Kasumi-1 (cell line): ENCODE measurements around the gene ACER3.
A peak's percentile ranks its signal among the peaks of the same experiment; 100 is the strongest.
"Not testable (repeated sequence)": the region's sequence is repeated elsewhere in the genome, so short reads cannot be mapped to it uniquely, and the experiment has no call there.

Source experiments
- DNase-seq, 2 experiments: peaks; one replicate each; lab custom pipeline; 2025; lab: John Stamatoyannopoulos, UW

Gene ACER3

GRCh38 chr11:76860539-76861475 is at the start of gene ACER3:
TSS of gene ACER3 (plus strand) at chr11:76860918. CDS start at chr11:76860977, 59 bp downstream.
- DNase-seq = peak; percentile 72 to 74

- no peak for DNase-seq
Observed at GRCh38 chr11:76811259-76811658, 49.5 kb upstream of the ACER3 start.

GRCh38 chr11:76814414-76814813 is 46.3 kb upstream of the ACER3 start:
- no peak for DNase-seq

GRCh38 chr11:76815678-76816077 is 45.0 kb upstream of the ACER3 start:
- DNase-seq = not testable (repeated sequence)

GRCh38 chr11:76820184-76820566 is 40.5 kb upstream of the ACER3 start:
- no peak for DNase-seq

GRCh38 chr11:76821396-76821795 is 39.3 kb upstream of the ACER3 start:
- not testable (repeated sequence) for DNase-seq

- no peak for DNase-seq
Observed at GRCh38 chr11:76822406-76822805, 38.3 kb upstream of the ACER3 start.

GRCh38 chr11:76823481-76824028 is 37.2 kb upstream of the ACER3 start:
- DNase-seq = peak; percentile 31 to 46

- no peak for DNase-seq
Observed at GRCh38 chr11:76824083-76824939, 36.4 kb upstream of the ACER3 start.

- DNase-seq = no peak
Observed at GRCh38 chr11:76824980-76825725, 35.6 kb upstream of the ACER3 start.

GRCh38 chr11:76825726-76826396 is 34.9 kb upstream of the ACER3 start:
- no peak for DNase-seq

GRCh38 chr11:76826508-76826907 is 34.2 kb upstream of the ACER3 start:
- DNase-seq = not testable (repeated sequence)

- not testable (repeated sequence) for DNase-seq
Observed at GRCh38 chr11:76827005-76827404, 33.7 kb upstream of the ACER3 start.

- no peak for DNase-seq
Observed at GRCh38 chr11:76830639-76831327, 29.9 kb upstream of the ACER3 start.

- DNase-seq = no peak
Observed at GRCh38 chr11:76831686-76832310, 28.9 kb upstream of the ACER3 start.

GRCh38 chr11:76832361-76832760 is 28.4 kb upstream of the ACER3 start:
- DNase-seq = no peak

- no peak for DNase-seq
Observed at GRCh38 chr11:76834151-76834550, 26.6 kb upstream of the ACER3 start.

- no peak for DNase-seq
Observed at GRCh38 chr11:76835036-76835435, 25.7 kb upstream of the ACER3 start.

- peak in 1 of 2 experiments; percentile 28 for DNase-seq
Observed at GRCh38 chr11:76835928-76836612, 24.6 kb upstream of the ACER3 start.
